Lung (tissue), 12 donors: ENCODE results near the gene SLC25A6. TPM values are rescaled to one million over a fixed set of nuclear protein-coding genes. Genes with fewer than 3 reads are reported as not detected.

ENCODE experiments used
- ATAC-seq: fragments of 200-7000 bp; cut with Tn5 transposase; one replicate; pipeline ENCODE4 v1.9.1; 2020; ENCODE audit warnings: moderate number of reproducible peaks; ENCODE audit not compliant: insufficient read depth, low FRiP score
- DNase-seq, 3 donors: peaks; one replicate each; pipeline ENCODE4 v3.0.0-alpha.2; 2013 to 2017
- H3K27ac ChIP-seq, 2 donors: one replicate each; pipeline ENCODE4 v1.5.1; 2013; ENCODE audit warnings: mild to moderate bottlenecking in 2 of 2, moderate library complexity in 2 of 2, control low read depth in 1 of 2, inconsistent platforms in 1 of 2, low read depth in 1 of 2, low read length in 1 of 2
- H3K27me3 ChIP-seq, 3 donors: one replicate each; pipeline ENCODE4 v1.5.1; 2013; ENCODE audit warnings: low read length in 2 of 3; ENCODE audit not compliant: control insufficient read depth in 3 of 3, insufficient read depth in 3 of 3
- H3K36me3 ChIP-seq, 4 donors: one replicate each; pipeline ENCODE4 v1.5.1; 2013; ENCODE audit warnings: low read length in 4 of 4, mild to moderate bottlenecking in 1 of 4, moderate library complexity in 1 of 4; ENCODE audit not compliant: control insufficient read depth in 4 of 4, insufficient read depth in 4 of 4
- H3K4me1 ChIP-seq, 5 donors: one replicate each; pipeline ENCODE4 v1.5.1; 2013; ENCODE audit warnings: low read length in 5 of 5, mild to moderate bottlenecking in 2 of 5, moderate library complexity in 1 of 5; ENCODE audit not compliant: control insufficient read depth in 5 of 5, insufficient read depth in 5 of 5
- H3K4me3 ChIP-seq: one replicate; pipeline ENCODE4 v1.5.1; 2013; ENCODE audit warnings: mild to moderate bottlenecking, control low read depth, moderate library complexity
- H3K9ac ChIP-seq, 2 donors: one replicate each; pipeline ENCODE4 v1.5.1; 2013; ENCODE audit warnings: low read length in 2 of 2, control low read depth in 1 of 2; ENCODE audit not compliant: insufficient read depth in 1 of 2
- H3K9me3 ChIP-seq, 4 donors: one replicate each; pipeline ENCODE4 v1.5.1; 2013; ENCODE audit warnings: low read length in 3 of 4, mild to moderate bottlenecking in 1 of 4, moderate library complexity in 1 of 4; ENCODE audit not compliant: control insufficient read depth in 4 of 4, insufficient read depth in 3 of 4
- WGBS, 2 donors: extraction: QIAGEN DNeasy Blood & Tissue Kit; methylation state at CpG; one replicate each; pipeline ENCODE4 v1.1.7; 2013; 5-methylcytosine and 5-hydroxymethylcytosine counted together
- polyA plus RNA-seq, 2 donors: library from polyadenylated mRNA; stranded (reverse); fragments of 200-250 nt; gene quantifications; one replicate each; pipeline ENCODE4 v1.2.1, GENCODE V29; 2013
- total RNA-seq, 2 donors: library from RNA; depleted of rRNA in 1 of 2; stranded (reverse); fragments of >200 nt in 1 of 2; gene quantifications; one replicate each; pipeline ENCODE4 v1.2.1, GENCODE V29; 2014 to 2021
- TF ChIP-seq, protein P1 (sequence below): IDR thresholded peaks from 2 replicates; pipeline ENCODE4 v1.5.1; 2012; ENCODE audit warnings: mild to moderate bottlenecking; ENCODE audit errors: control extremely low read depth, extremely low read depth
- donor health status: control.
- donor health status: control.
- donor health status: Bipolar disorder and iron deficiency.
- donor health status: healthy.
- donor health status: DM: yes; HTN: yes; CAD: no.

SLC25A6 gene
- total and polyA plus RNA-seq, 4 donors, result 168 to 422 (median 366) TPM

DNA sequence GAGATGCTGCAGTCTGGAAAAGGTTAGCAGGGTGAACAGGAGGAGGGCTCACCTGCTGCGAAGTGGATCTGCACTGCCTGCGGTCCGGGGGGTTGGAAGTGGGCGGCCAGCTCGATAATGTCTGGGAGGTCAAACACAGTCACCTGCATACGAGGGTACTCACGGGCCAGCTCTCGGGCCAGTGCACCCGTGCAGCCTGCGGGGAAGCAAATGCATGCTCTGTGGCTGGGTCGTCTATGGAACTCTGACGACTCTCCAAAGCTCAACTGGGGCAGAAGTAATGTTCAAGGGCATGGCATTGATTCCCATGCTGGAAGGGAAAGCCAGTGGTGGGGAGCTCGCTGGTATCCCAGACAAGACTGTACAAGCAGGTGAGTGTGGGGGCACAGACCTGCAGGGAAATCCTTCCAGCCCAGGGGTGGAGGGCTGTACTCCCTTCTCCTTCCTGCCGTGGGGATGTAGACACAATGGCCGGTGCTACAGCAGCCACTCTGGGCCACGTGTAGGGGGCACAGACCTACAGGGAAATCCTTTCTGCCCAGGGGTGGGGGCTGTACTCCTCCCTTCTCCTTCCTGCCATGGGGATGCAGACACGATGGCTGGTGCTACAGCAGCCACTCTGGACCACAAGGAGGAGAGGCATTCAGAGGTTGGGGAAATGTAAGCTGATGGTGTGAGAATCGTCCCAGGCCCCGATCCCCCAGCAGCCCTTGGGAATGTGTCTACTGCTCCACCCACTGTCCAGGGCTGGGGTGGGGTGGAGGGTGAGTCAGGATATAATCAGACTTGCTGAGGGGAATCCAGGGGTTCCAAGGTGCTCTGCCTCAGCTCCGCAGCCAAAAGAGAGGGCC is 26.2 kb upstream of the SLC25A6 start:
- TF ChIP-seq, protein P1, sequence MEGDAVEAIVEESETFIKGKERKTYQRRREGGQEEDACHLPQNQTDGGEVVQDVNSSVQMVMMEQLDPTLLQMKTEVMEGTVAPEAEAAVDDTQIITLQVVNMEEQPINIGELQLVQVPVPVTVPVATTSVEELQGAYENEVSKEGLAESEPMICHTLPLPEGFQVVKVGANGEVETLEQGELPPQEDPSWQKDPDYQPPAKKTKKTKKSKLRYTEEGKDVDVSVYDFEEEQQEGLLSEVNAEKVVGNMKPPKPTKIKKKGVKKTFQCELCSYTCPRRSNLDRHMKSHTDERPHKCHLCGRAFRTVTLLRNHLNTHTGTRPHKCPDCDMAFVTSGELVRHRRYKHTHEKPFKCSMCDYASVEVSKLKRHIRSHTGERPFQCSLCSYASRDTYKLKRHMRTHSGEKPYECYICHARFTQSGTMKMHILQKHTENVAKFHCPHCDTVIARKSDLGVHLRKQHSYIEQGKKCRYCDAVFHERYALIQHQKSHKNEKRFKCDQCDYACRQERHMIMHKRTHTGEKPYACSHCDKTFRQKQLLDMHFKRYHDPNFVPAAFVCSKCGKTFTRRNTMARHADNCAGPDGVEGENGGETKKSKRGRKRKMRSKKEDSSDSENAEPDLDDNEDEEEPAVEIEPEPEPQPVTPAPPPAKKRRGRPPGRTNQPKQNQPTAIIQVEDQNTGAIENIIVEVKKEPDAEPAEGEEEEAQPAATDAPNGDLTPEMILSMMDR, result no peak

DNA sequence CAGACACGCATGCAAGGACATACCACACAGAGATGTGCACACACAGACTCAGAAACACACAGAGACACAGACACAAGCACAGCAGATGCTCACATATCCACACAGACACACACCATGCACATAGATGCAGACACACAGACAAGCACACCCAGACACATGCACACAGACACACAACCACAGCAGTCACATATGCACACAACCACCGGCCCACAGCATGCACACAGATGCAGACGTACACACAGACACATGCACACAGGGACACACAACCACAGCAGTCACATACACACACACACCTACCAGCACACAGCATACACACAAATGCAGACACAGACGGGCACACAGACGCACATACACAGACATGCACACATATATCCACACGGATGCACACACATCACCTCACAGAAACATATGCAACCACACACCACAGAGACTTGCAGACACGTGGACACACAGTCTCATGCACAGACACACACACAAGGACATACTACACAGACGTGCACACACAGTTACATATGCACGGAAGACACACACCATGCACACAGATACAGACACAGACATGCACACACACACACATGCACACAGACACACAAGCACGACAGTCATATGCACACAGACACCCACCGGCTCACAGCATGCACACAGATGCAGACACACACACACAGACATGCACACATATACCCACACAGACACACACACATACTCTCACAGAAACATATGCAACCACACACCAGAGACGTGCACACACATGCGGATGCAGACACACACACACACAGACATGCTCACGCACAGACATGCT is 25.2 kb upstream of the SLC25A6 start:
- Histone ChIP-seq H3K4me1 (no peaks in the 10 kb centered on the region), H3K36me3 (peaks cover 6 to 48% (median 42%) of the 10 kb centered on the region in 4 donors), H3K9ac (no peak overlapping the region), H3K27me3 (no peaks in the 10 kb centered on the region), H3K9me3 (peaks cover 0 to 11% (median 6%) of the 10 kb centered on the region in 4 donors), H3K27ac (no peak overlapping the region), H3K4me3 (no peak overlapping the region)
- ATAC-seq (no peak), DNase-seq (no peak)
- TF ChIP-seq, protein P1, result no peak
- WGBS, 2 donors, result 70 to 75% methylated on average over 14 of the region's 14 CpGs

More for the DNA sequence above, 26.2 kb upstream of the SLC25A6 start:
- DNase-seq (no peak), ATAC-seq (no peak)
- H3K9me3 ChIP-seq, result peaks cover 0 to 11% (median 11%) of the 10 kb centered on the region in 4 donors
- no peak overlapping the region for H3K4me3 ChIP-seq
- no peak overlapping the region for H3K9ac ChIP-seq
- 93 to 95% methylated on average over 20 of the region's 20 CpGs for WGBS, 2 donors
- H3K27me3 ChIP-seq, result no peaks in the 10 kb centered on the region
- H3K36me3 ChIP-seq, result peaks cover 6 to 52% (median 42%) of the 10 kb centered on the region in 4 donors
- H3K4me1 ChIP-seq, result no peaks in the 10 kb centered on the region
- H3K27ac ChIP-seq, result no peak overlapping the region

- TF ChIP-seq, protein P1, result no peak
- no peak for DNase-seq
- Histone ChIP-seq H3K27ac (no peak overlapping the region), H3K4me1 (no peaks in the 10 kb centered on the region), H3K27me3 (no peaks in the 10 kb centered on the region), H3K9ac (no peak overlapping the region), H3K4me3 (no peak overlapping the region), H3K9me3 (peaks cover 0 to 8% (median 1%) of the 10 kb centered on the region in 4 donors), H3K36me3 (peaks cover 6 to 48% (median 35%) of the 10 kb centered on the region in 4 donors)
- 71 to 78% methylated on average over 15 of the region's 15 CpGs for WGBS, 2 donors
- no peak for ATAC-seq
Observed at GRCh38 chrX:1416327-1416784, 24.4 kb upstream of the SLC25A6 start.
